HEK293T (cell line): ENCODE results near the gene SLC6A17.

ENCODE experiments used
- ARNT ChIP-seq: fragments of 450-650 bp; IDR thresholded peaks from 2 replicates; pipeline ENCODE4 v1.6.1; 2017; ENCODE audit warnings: mild to moderate bottlenecking
- CTBP1 ChIP-seq: fragments of 450-650 bp; IDR thresholded peaks from 2 replicates; pipeline ENCODE4 v1.6.1; 2016; ENCODE audit warnings: borderline replicate concordance
- FOXA1 ChIP-seq: fragments of 450-650 bp; IDR thresholded peaks from 2 replicates; pipeline ENCODE4 v1.6.1; 2016; ENCODE audit warnings: mild to moderate bottlenecking
- FOXK2 ChIP-seq: fragments of 450-650 bp; IDR thresholded peaks from 2 replicates; pipeline ENCODE4 v1.6.1; 2016; ENCODE audit warnings: mild to moderate bottlenecking
- FOXM1 ChIP-seq: fragments of 450-650 bp; IDR thresholded peaks from 2 replicates; pipeline ENCODE4 v1.6.1; 2017; ENCODE audit warnings: mild to moderate bottlenecking, borderline replicate concordance
- HDGF ChIP-seq: fragments of 450-650 bp; IDR thresholded peaks from 2 replicates; pipeline ENCODE4 v1.6.1; 2017; ENCODE audit warnings: antibody characterized with exemption, borderline replicate concordance
- L3MBTL2 ChIP-seq: fragments of 450-650 bp; conservative IDR thresholded peaks from 2 replicates; pipeline ENCODE4 v1.6.1; 2016; ENCODE audit warnings: mild to moderate bottlenecking
- NFRKB ChIP-seq: fragments of 450-650 bp; IDR thresholded peaks from 2 replicates; pipeline ENCODE4 v1.6.1; 2016; ENCODE audit warnings: mild to moderate bottlenecking, moderate library complexity
- SUZ12 ChIP-seq: fragments of 450-650 bp; IDR thresholded peaks from 2 replicates; pipeline ENCODE4 v1.6.1; 2016; ENCODE audit warnings: mild to moderate bottlenecking

- TF ChIP-seq NFRKB (no peak), L3MBTL2 (no peak), ARNT (no peak), FOXA1 (no peak), SUZ12 (no peak), FOXM1 (no peak), FOXK2 (no peak), HDGF (no peak), CTBP1 (no peak)
These were observed 62.2 kb downstream of the SLC6A17 start for GRCh38 chr1:110212169-110213142.
